IMR-90 (cell line): Measurements from ENCODE around the gene SIRT5. TPM values are rescaled to one million over a fixed set of nuclear protein-coding genes. Genes with fewer than 3 reads are reported as not detected.

Source experiments
- ATAC-seq: fragments of 200-7000 bp; cut with Tn5 transposase; 2 replicates; pipeline ENCODE4 v1.9.1; 2020; ENCODE audit warnings: low read depth, mild to moderate bottlenecking, moderate library complexity
- BruUV-seq: library from RNA; stranded (reverse); fragments of 400-500 nt; replicated peaks from 2 replicates; lab custom pipeline; 2021; lab: Mats Ljungman, UMichigan
- CTCF ChIA-PET: fragments of 300-600 bp; formaldehyde crosslinking; extraction: SDS; loops from one replicate; lab custom pipeline; 2021; ENCODE audit warnings: antibody characterized with exemption; lab: Yijun Ruan, JAX
- POLR2A ChIA-PET: fragments of 300-600 bp; sonication (Branson Sonifier 250); formaldehyde crosslinking; loops from one replicate; lab custom pipeline; 2022; ENCODE audit warnings: antibody characterized with exemption; ENCODE audit not compliant: unreplicated experiment; lab: Charles Lee
- DNase-seq: peaks from one replicate; pipeline ENCODE4 v3.0.0; 2013
- H2AFZ ChIP-seq: replicated peaks from 2 replicates; pipeline ENCODE3; 2013; ENCODE audit warnings: low read length, mild to moderate bottlenecking; ENCODE audit not compliant: poor library complexity
- H2AK5ac ChIP-seq: 2 replicates; pipeline ENCODE4 v1.6.1; 2013; ENCODE audit warnings: low read depth, low read length, inconsistent platforms
- H2AK9ac ChIP-seq: replicated peaks from 2 replicates; pipeline ENCODE3; 2013; ENCODE audit warnings: mild to moderate bottlenecking, low read depth, low read length, moderate library complexity; ENCODE audit not compliant: poor library complexity
- H2BK120ac ChIP-seq: 2 replicates; pipeline ENCODE4 v1.6.1; 2013; ENCODE audit warnings: low read depth, low read length, inconsistent platforms
- H2BK15ac ChIP-seq: 3 replicates; pipeline ENCODE4 v1.6.1; 2013; ENCODE audit warnings: low read depth, low read length, inconsistent platforms
- H2BK20ac ChIP-seq: 2 replicates; pipeline ENCODE4 v1.6.1; 2013; ENCODE audit warnings: low read depth, mild to moderate bottlenecking, inconsistent platforms, low read length, moderate library complexity
- H2BK5ac ChIP-seq: 2 replicates; pipeline ENCODE4 v1.6.1; 2013; ENCODE audit warnings: mild to moderate bottlenecking, low read depth, low read length, inconsistent platforms; ENCODE audit not compliant: poor library complexity, severe bottlenecking
- H3K14ac ChIP-seq: replicated peaks from 2 replicates; pipeline ENCODE4 v1.6.1; 2013; ENCODE audit warnings: low read depth, low read length, inconsistent platforms
- H3K18ac ChIP-seq: 2 replicates; pipeline ENCODE4 v1.6.1; 2013; ENCODE audit warnings: low read depth, low read length, control low read depth
- H3K23ac ChIP-seq: 2 replicates; pipeline ENCODE4 v1.6.1; 2013; ENCODE audit warnings: low read depth, low read length, inconsistent platforms
- H3K27ac ChIP-seq: 2 replicates; pipeline ENCODE4 v1.5.1; 2013; ENCODE audit warnings: mild to moderate bottlenecking, control low read depth, low read length; ENCODE audit not compliant: insufficient read depth
- H3K27me3 ChIP-seq: 2 replicates; pipeline ENCODE4 v1.6.1; 2013; ENCODE audit warnings: low read length; ENCODE audit not compliant: control insufficient read depth, insufficient read depth
- H3K36me3 ChIP-seq: 2 replicates; pipeline ENCODE4 v1.6.1; 2013; ENCODE audit warnings: low read length, mixed read lengths; ENCODE audit not compliant: control insufficient read depth, insufficient read depth
- H3K4ac ChIP-seq: 2 replicates; pipeline ENCODE4 v1.6.1; 2013; ENCODE audit warnings: low read depth, low read length, inconsistent platforms
- H3K4me1 ChIP-seq: 2 replicates; pipeline ENCODE4 v1.6.1; 2013; ENCODE audit warnings: low read length, mixed read lengths; ENCODE audit not compliant: control insufficient read depth, insufficient read depth
- H3K4me2 ChIP-seq: 2 replicates; pipeline ENCODE4 v1.6.1; 2013; ENCODE audit warnings: low read depth, mild to moderate bottlenecking, control low read depth, low read length, moderate library complexity
- H3K4me3 ChIP-seq: 2 replicates; pipeline ENCODE4 v1.5.1; 2013; ENCODE audit warnings: low read depth, mild to moderate bottlenecking, control low read depth, low read length, moderate library complexity; ENCODE audit not compliant: insufficient read depth
- H3K56ac ChIP-seq: 2 replicates; pipeline ENCODE4 v1.6.1; 2013; ENCODE audit warnings: low read length, inconsistent platforms; ENCODE audit not compliant: insufficient read depth; ENCODE audit errors: extremely low read depth
- H3K79me1 ChIP-seq, 2 experiments: 2 replicates each; pipeline ENCODE4 v1.6.1; 2013; ENCODE audit warnings: low read length in 2 of 2, inconsistent platforms in 1 of 2, low read depth in 1 of 2
- H3K9ac ChIP-seq: 2 replicates; pipeline ENCODE4 v1.6.1; 2013; ENCODE audit warnings: low read depth, low read length, control low read depth
- H3K9me1 ChIP-seq: 2 replicates; pipeline ENCODE4 v1.6.1; 2013; ENCODE audit warnings: low read length, inconsistent platforms; ENCODE audit not compliant: insufficient read depth
- H3K9me3 ChIP-seq: 2 replicates; pipeline ENCODE4 v1.6.1; 2013; ENCODE audit warnings: low read length; ENCODE audit not compliant: control insufficient read depth, insufficient read depth
- H4K20me1 ChIP-seq: 2 replicates; pipeline ENCODE4 v1.6.1; 2013; ENCODE audit warnings: low read length, inconsistent platforms; ENCODE audit not compliant: insufficient read depth
- H4K5ac ChIP-seq: 2 replicates; pipeline ENCODE4 v1.6.1; 2013; ENCODE audit warnings: mild to moderate bottlenecking, low read depth, low read length, control low read depth
- H4K8ac ChIP-seq, 2 experiments: 2 replicates each; pipeline ENCODE4 v1.6.1; 2013; ENCODE audit warnings: low read depth in 2 of 2, low read length in 2 of 2, control low read depth in 1 of 2, inconsistent platforms in 1 of 2
- H4K91ac ChIP-seq: 2 replicates; pipeline ENCODE4 v1.6.1; 2013; ENCODE audit warnings: low read depth, low read length, inconsistent platforms; ENCODE audit not compliant: insufficient read depth
- CTCF ChIP-seq: conservative IDR thresholded peaks from 2 replicates; pipeline ENCODE4 v1.5.1; 2012; ENCODE audit warnings: mild to moderate bottlenecking, low read depth, low read length, improper control_type of control experiment
- FOS ChIP-seq: fragments of 150-350 bp; IDR thresholded peaks from 2 replicates; pipeline ENCODE4 v1.6.1; 2016; ENCODE audit warnings: low read depth, low read length
- MAFK ChIP-seq: IDR thresholded peaks from 2 replicates; pipeline ENCODE4 v1.6.1; 2012; ENCODE audit warnings: low read depth, low read length, improper control_type of control experiment
- MAZ ChIP-seq: IDR thresholded peaks from 2 replicates; pipeline ENCODE4 v1.6.1; 2012; ENCODE audit warnings: low read depth, mild to moderate bottlenecking, low read length, improper control_type of control experiment, moderate library complexity, borderline replicate concordance
- RFX5 ChIP-seq: IDR thresholded peaks from 2 replicates; pipeline ENCODE4 v1.8.0; 2012; ENCODE audit warnings: low read depth, mild to moderate bottlenecking, low read length, moderate library complexity
- WGBS, 2 experiments: methylation state at CpG; one replicate each; pipeline versions ENCODE4 v1.1.5 to v1.1.7; 2013; ENCODE audit warnings: missing lambda C conversion rate in 2 of 2; ENCODE audit not compliant: insufficient read length in 1 of 2; ENCODE audit errors: extremely low coverage in 2 of 2; 5-methylcytosine and 5-hydroxymethylcytosine counted together
- dilution Hi-C: fragments of 300-500 bp; cut with HindIII; formaldehyde crosslinking; loops from one replicate; pipeline ENCODE4 v1.14.3; 2018; ENCODE audit warnings: low sequenced_read_pairs; ENCODE audit not compliant: unreplicated experiment
- in situ Hi-C: fragments of 300-500 bp; cut with MboI; formaldehyde crosslinking; loops from 3 replicates; pipeline ENCODE4 v1.14.3; 2019; ENCODE audit warnings: low sequenced_read_pairs, inconsistent platforms, mixed read lengths
- intact Hi-C: fragments of 100-400 bp; cut with micrococcal nuclease; formaldehyde crosslinking; loops from 2 replicates; pipeline ENCODE4 v1.10.0; 2022
- polyA plus RNA-seq, 3 experiments: library from polyadenylated mRNA; depleted of rRNA; stranded (reverse); fragments of >200 nt; gene quantifications; 2 replicates each; pipeline ENCODE4 v1.2.3, GENCODE V29; 2012; ENCODE audit warnings: low replicate concordance in 1 of 3
- total RNA-seq: library from RNA; depleted of rRNA; stranded (reverse); fragments of >200 nt; gene quantifications from 2 replicates; pipeline ENCODE4 v1.2.3, GENCODE V29; 2012

The SIRT5 gene
- total and polyA plus RNA-seq, 2 of the 4 experiments (the other 2 are of a cell fraction), result 4.7 to 5.2 TPM

GRCh38 chr6:13589801-13590200 is 15.4 kb downstream of the SIRT5 start:
- Histone ChIP-seq H3K9me3 (no peaks in the 10 kb centered on the region), H2BK5ac (no peak overlapping the region), H2AK5ac (no peak overlapping the region), H4K5ac (no peak overlapping the region), H3K14ac (no peak overlapping the region), H3K9me1 (peaks cover 13% of the 10 kb centered on the region), H3K4me1 (peaks cover 18% of the 10 kb centered on the region), H4K8ac (no peak overlapping the region), H3K23ac (no peak overlapping the region), H2BK20ac (no peak overlapping the region), H3K18ac (no peak overlapping the region), H3K4me2 (no peak overlapping the region), H2BK15ac (no peak overlapping the region), H3K4ac (no peak overlapping the region), H3K27me3 (no peaks in the 10 kb centered on the region), H3K56ac (no peak overlapping the region), H3K36me3 (peaks cover 14% of the 10 kb centered on the region), H4K20me1 (no peaks in the 10 kb centered on the region; the same call in 1 of the 2 replicates), H2AFZ (no peak overlapping the region), H4K91ac (no peak overlapping the region), H3K27ac (no peak overlapping the region), H3K79me1 (peaks cover 0 to 11% of the 10 kb centered on the region in 2 experiments; a peak in 2 of 4 replicates), H3K4me3 (no peak overlapping the region), H2BK120ac (no peak overlapping the region), H2AK9ac (no peak overlapping the region), H3K9ac (no peak overlapping the region)
- POLR2A ChIA-PET, result no interaction called here
- CTCF ChIA-PET, result no interaction called here
- dilution Hi-C loops, result no loop called here
- TF ChIP-seq CTCF (no peak), FOS (no peak), RFX5 (no peak), MAFK (no peak), MAZ (no peak)
- BruUV-seq, result no TSS peak
- WGBS, 2 experiments, result no CpG with 5 or more reads among the region's 9 CpGs
- in situ Hi-C loops, result no loop called here
- no peak for DNase-seq
- no peak for ATAC-seq
- intact Hi-C loops, result no loop called here
